NB4 (cell line): ENCODE data around the gene SEMA6D.

Experiments used
- DNase-seq: peaks from one replicate; pipeline ENCODE4 v3.0.0; 2010; ENCODE audit warnings: low read depth
- H3K4me3 ChIP-seq: one replicate; pipeline ENCODE4 v1.5.1; 2011; ENCODE audit warnings: mild to moderate bottlenecking, low read depth, low read length, moderate library complexity
- MYC ChIP-seq: IDR thresholded peaks from 2 replicates; pipeline ENCODE4 v1.6.1; 2011; ENCODE audit warnings: low read depth, low read length
- POLR2A ChIP-seq: IDR thresholded peaks from 2 replicates; pipeline ENCODE4 v1.6.1; 2011; ENCODE audit warnings: mild to moderate bottlenecking; ENCODE audit not compliant: insufficient read length; ENCODE audit errors: extremely low read depth
- TF ChIP-seq, protein P1 (sequence below): IDR thresholded peaks from 2 replicates; pipeline ENCODE4 v1.6.1; 2011; ENCODE audit warnings: low read depth, low read length
- TF ChIP-seq, protein P2 (sequence below): IDR thresholded peaks from one replicate; pipeline ENCODE4 v1.5.1; 2012; ENCODE audit warnings: low read depth, low read length

The SEMA6D gene

DNA sequence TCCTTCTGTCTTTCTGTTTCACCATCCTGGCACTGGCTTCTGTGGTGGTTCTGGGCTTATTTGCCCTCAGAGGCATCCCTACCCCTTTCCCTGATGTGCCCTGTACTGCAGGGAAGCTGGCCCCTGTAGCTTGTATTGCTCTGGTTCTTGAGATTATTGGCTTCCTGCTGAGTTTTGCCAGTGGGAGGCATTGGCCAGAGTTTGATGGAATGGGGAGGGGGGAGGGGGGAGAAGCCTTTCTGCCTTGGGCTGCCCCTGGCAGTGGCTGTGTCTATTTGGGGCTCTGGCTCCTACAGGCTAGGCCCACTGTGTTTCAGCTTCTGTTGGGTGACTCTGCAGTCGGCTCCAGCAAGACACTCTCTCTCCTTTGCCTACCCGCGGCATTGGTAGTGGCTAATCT lies 41.6 kb upstream of the SEMA6D start:
- no peak for TF ChIP-seq MYC
- TF ChIP-seq, protein P1, sequence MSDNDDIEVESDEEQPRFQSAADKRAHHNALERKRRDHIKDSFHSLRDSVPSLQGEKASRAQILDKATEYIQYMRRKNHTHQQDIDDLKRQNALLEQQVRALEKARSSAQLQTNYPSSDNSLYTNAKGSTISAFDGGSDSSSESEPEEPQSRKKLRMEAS: no peak
- no peak for TF ChIP-seq POLR2A
- TF ChIP-seq, protein P2, sequence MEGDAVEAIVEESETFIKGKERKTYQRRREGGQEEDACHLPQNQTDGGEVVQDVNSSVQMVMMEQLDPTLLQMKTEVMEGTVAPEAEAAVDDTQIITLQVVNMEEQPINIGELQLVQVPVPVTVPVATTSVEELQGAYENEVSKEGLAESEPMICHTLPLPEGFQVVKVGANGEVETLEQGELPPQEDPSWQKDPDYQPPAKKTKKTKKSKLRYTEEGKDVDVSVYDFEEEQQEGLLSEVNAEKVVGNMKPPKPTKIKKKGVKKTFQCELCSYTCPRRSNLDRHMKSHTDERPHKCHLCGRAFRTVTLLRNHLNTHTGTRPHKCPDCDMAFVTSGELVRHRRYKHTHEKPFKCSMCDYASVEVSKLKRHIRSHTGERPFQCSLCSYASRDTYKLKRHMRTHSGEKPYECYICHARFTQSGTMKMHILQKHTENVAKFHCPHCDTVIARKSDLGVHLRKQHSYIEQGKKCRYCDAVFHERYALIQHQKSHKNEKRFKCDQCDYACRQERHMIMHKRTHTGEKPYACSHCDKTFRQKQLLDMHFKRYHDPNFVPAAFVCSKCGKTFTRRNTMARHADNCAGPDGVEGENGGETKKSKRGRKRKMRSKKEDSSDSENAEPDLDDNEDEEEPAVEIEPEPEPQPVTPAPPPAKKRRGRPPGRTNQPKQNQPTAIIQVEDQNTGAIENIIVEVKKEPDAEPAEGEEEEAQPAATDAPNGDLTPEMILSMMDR: no peak
- no peak for DNase-seq
- no peak overlapping the region for H3K4me3 ChIP-seq

DNA sequence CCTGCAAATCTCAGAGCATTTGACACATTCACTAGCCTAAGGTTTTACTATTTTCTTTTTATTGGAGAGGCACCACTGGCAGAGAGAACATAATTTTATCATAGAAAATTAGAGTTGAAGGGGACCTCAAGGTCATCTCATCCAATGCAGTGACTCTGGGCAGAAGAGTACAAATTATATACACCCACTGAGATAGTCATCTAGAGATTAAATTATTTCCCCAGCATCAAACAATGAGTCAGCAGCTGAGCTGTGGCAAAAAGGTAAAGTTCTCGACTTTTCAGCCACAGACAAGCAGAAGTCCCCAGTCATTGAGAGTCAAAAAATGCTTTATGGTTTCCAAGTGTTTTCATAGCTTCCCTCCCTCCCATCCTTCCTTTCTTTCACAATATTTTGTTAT lies 39.3 kb upstream of the SEMA6D start:
- H3K4me3 ChIP-seq: no peak overlapping the region
- TF ChIP-seq, protein P1: no peak
- TF ChIP-seq POLR2A: no peak
- TF ChIP-seq, protein P2: no peak
- no peak for TF ChIP-seq MYC
- DNase-seq: no peak

DNA sequence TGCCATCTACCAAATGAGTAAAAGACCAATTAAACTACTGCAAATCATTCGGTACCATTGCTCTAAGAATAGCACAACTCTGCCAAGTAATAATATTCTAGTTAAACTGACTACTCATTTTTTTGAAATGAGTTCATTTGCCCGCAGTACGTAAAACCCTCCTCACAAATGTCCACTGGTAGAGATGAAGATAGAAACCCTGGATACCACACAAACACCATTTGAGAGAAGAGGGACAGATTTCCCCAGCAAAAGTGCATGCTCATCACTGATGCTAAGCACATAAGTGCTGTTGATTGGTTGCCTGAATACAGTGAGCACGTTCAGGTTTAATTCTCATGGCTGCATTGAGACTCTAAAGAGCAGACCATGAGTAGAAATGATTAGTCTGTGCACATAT lies 34.6 kb upstream of the SEMA6D start:
- DNase-seq: no peak
- TF ChIP-seq POLR2A (no peak), MYC (no peak)
- TF ChIP-seq, protein P2: no peak
- TF ChIP-seq, protein P1: no peak
- H3K4me3 ChIP-seq: no peak overlapping the region

DNA sequence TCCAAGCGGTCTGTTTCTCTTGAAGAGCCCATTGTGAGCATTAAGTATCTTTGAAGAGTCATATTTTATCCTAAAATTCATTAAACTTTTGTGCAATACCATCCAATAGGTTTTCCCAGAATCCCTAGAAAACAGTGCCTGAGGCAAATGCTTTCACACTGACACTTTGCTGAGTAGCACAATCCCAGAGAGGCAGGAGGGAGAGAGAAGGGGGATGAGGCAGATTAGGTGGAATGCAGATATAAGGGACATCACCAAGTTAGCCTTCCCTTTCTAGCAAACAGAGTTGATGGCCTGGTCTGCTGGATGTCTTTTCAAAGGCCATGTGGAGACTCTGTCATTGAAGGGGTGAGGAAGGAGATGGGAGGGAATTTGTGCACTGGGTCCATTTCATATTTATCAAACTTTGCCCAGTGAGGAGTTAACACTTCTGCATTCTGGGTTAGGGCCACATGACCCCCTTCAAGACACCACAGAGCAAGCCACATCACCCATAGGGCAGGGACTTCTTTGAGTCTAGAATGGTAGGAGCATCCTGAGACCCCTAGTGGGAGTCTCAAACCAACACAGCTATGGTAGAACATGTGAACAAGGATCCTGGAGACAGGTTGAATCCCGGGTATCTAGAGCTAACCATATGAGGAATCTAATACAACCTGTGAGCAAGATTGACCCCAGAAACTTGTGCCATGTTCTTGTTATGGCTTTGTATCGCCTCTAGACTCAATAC lies 32.0 kb upstream of the SEMA6D start:
- TF ChIP-seq POLR2A: no peak
- TF ChIP-seq, protein P1: no peak
- no peak for DNase-seq

DNA sequence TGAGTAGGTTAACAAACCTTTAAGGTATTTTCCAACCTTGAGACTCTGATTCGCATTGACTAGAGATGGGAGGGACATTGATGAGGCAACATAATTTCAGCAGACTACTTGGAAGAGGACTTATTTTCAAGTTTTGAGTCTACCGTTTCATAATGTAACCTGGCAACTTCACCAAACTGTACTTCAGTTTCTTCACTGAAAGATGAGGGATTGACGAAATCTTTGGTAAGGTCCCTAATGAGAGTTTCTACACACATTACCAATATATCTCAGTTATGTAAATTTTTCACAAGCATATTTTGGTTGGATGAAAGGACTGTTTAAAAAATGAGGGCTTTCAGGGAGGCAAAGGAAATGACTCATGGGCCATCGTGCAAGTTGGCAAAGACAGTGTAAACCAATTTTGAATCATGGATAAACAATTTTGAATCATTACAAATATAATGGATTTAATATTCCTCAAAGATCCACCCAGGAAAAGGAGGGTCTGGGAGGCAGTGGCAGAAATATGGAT lies 28.7 kb upstream of the SEMA6D start:
- TF ChIP-seq, protein P1: no peak
- TF ChIP-seq MYC (no peak), POLR2A (no peak)
- TF ChIP-seq, protein P2: no peak
- H3K4me3 ChIP-seq: no peak overlapping the region
- no peak for DNase-seq

More for the DNA sequence above, 32.0 kb upstream of the SEMA6D start:
- H3K4me3 ChIP-seq: no peak overlapping the region

DNA sequence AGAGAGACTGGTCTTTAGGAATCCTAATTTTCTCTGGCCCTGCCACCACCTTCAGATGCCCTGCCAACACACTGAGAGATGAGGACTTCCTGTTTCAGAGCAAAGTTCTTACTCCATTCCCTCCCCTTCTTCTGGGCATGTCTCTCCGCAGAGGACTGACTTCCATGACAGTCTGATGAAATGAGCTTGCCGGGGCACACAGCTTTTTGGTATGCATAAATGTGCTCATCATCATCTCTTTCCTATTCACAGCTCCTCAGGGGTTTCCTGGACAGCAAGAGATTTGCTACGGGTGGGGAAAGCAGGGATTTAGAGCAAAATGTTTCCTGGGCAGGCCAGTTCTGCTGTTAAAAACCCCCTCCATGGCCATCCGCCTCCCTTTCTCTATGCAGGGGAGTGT lies 27.6 kb upstream of the SEMA6D start:
- TF ChIP-seq, protein P1: no peak
- TF ChIP-seq MYC: no peak
- no peak for TF ChIP-seq POLR2A
- TF ChIP-seq, protein P2: no peak
- no peak overlapping the region for H3K4me3 ChIP-seq
- no peak for DNase-seq
